ENCODE data around the gene LYPD8. TPM values are rescaled to one million over a fixed set of nuclear protein-coding genes. Genes with fewer than 3 reads are reported as not detected.

LYPD8 gene
- total and polyA plus RNA-seq, 4 donors, result 1.4 to 4.8 TPM; not detected in 2

GRCh38 chr1:248736977-248737376, 18.6 kb downstream of the LYPD8 start:
- no peak for ATAC-seq (ENCODE audit: low FRiP score)
- WGBS, 2 donors, result 64 to 74% methylated on average over 4 of the region's 4 CpGs

GRCh38 chr1:248733566-248733965, 22.0 kb downstream of the LYPD8 start:
- intact Hi-C loops (cut with DNase I), result no loop called here
- no peak overlapping the region for H3K4me3 ChIP-seq (ENCODE audit: low read length in 2 of 2)
- no peak overlapping the region for H3K27ac ChIP-seq (ENCODE audit: low read depth in 1 of 2, low read length in 2 of 2)
- ATAC-seq (ENCODE audit: low FRiP score), result no peak
- peaks cover 1% of the 10 kb centered on the region for H3K9me3 ChIP-seq (ENCODE audit: control insufficient read depth, low read length)
- DNase-seq, result no peak
- H3K4me1 ChIP-seq (ENCODE audit: control insufficient read depth in 1 of 2, insufficient read depth in 2 of 2, low read length in 2 of 2), result no peaks in the 10 kb centered on the region
- 61 to 76% methylated on average over 5 of the region's 5 CpGs for WGBS, 2 donors
- H3K36me3 ChIP-seq (ENCODE audit: control insufficient read depth in 1 of 2, insufficient read depth in 2 of 2, low read length in 1 of 2), result no peaks in the 10 kb centered on the region
- H3K27me3 ChIP-seq (ENCODE audit: control insufficient read depth in 1 of 2, insufficient read depth in 2 of 2, low read length in 1 of 2), result no peaks in the 10 kb centered on the region

More at GRCh38 chr1:248736977-248737376, 18.6 kb downstream of the LYPD8 start:
- DNase-seq, result no peak
- H3K4me3 ChIP-seq (ENCODE audit: low read length in 2 of 2), result no peak overlapping the region
- H3K27ac ChIP-seq (ENCODE audit: low read depth in 1 of 2, low read length in 2 of 2), result no peak overlapping the region
- H3K9me3 ChIP-seq (ENCODE audit: control insufficient read depth, low read length), result peaks cover 1% of the 10 kb centered on the region
- H3K4me1 ChIP-seq (ENCODE audit: control insufficient read depth in 1 of 2, insufficient read depth in 2 of 2, low read length in 2 of 2), result no peaks in the 10 kb centered on the region
- intact Hi-C loops (cut with DNase I), result no loop called here
- no peaks in the 10 kb centered on the region for H3K27me3 ChIP-seq (ENCODE audit: control insufficient read depth in 1 of 2, insufficient read depth in 2 of 2, low read length in 1 of 2)
- H3K36me3 ChIP-seq (ENCODE audit: control insufficient read depth in 1 of 2, insufficient read depth in 2 of 2, low read length in 1 of 2), result no peaks in the 10 kb centered on the region

GRCh38 chr1:248730507-248731335, 24.8 kb downstream of the LYPD8 start:
- Histone ChIP-seq H3K4me3 (ENCODE audit: low read length in 2 of 2) (no peak overlapping the region), H3K27me3 (ENCODE audit: control insufficient read depth in 1 of 2, insufficient read depth in 2 of 2, low read length in 1 of 2) (no peaks in the 10 kb centered on the region), H3K36me3 (ENCODE audit: control insufficient read depth in 1 of 2, insufficient read depth in 2 of 2, low read length in 1 of 2) (no peaks in the 10 kb centered on the region), H3K27ac (ENCODE audit: low read depth in 1 of 2, low read length in 2 of 2) (no peak overlapping the region), H3K4me1 (ENCODE audit: control insufficient read depth in 1 of 2, insufficient read depth in 2 of 2, low read length in 2 of 2) (no peaks in the 10 kb centered on the region), H3K9me3 (ENCODE audit: control insufficient read depth, low read length) (peaks cover 1% of the 10 kb centered on the region)
- no peak for ATAC-seq (ENCODE audit: low FRiP score)
- WGBS, 2 donors, result 75 to 76% methylated on average over 13 of the region's 13 CpGs
- intact Hi-C loops (cut with DNase I), result no loop called here
- DNase-seq, result no peak

- intact Hi-C loops (cut with DNase I), result no loop called here
- ATAC-seq (ENCODE audit: low FRiP score) (no peak), DNase-seq (no peak)
- no peak overlapping the region for H3K4me3 ChIP-seq (ENCODE audit: low read length in 2 of 2)
- no peaks in the 10 kb centered on the region for H3K36me3 ChIP-seq (ENCODE audit: control insufficient read depth in 1 of 2, insufficient read depth in 2 of 2, low read length in 1 of 2)
- no peaks in the 10 kb centered on the region for H3K9me3 ChIP-seq (ENCODE audit: control insufficient read depth, low read length)
- no peak overlapping the region for H3K27ac ChIP-seq (ENCODE audit: low read depth in 1 of 2, low read length in 2 of 2)
- no peaks in the 10 kb centered on the region for H3K27me3 ChIP-seq (ENCODE audit: control insufficient read depth in 1 of 2, insufficient read depth in 2 of 2, low read length in 1 of 2)
- H3K4me1 ChIP-seq (ENCODE audit: control insufficient read depth in 1 of 2, insufficient read depth in 2 of 2, low read length in 2 of 2), result no peaks in the 10 kb centered on the region
- WGBS, 2 donors, result 34 to 41% methylated on average over 3 of the region's 3 CpGs
These were observed 41.3 kb downstream of the LYPD8 start for GRCh38 chr1:248714248-248714647.

GRCh38 chr1:248710305-248710900, 45.2 kb downstream of the LYPD8 start:
- Histone ChIP-seq H3K27me3 (ENCODE audit: control insufficient read depth in 1 of 2, insufficient read depth in 2 of 2, low read length in 1 of 2) (peaks cover 0 to 1% of the 10 kb centered on the region in 2 donors), H3K27ac (ENCODE audit: low read depth in 1 of 2, low read length in 2 of 2) (no peak overlapping the region), H3K4me1 (ENCODE audit: control insufficient read depth in 1 of 2, insufficient read depth in 2 of 2, low read length in 2 of 2) (no peaks in the 10 kb centered on the region), H3K9me3 (ENCODE audit: control insufficient read depth, low read length) (no peaks in the 10 kb centered on the region), H3K4me3 (ENCODE audit: low read length in 2 of 2) (no peak overlapping the region), H3K36me3 (ENCODE audit: control insufficient read depth in 1 of 2, insufficient read depth in 2 of 2, low read length in 1 of 2) (no peaks in the 10 kb centered on the region)
- no peak for DNase-seq
- ATAC-seq (ENCODE audit: low FRiP score), result no peak
- intact Hi-C loops (cut with DNase I), result no loop called here
- WGBS, 2 donors, result 78 to 79% methylated on average over 4 of the region's 4 CpGs

GRCh38 chr1:248704606-248705005, 51.0 kb downstream of the LYPD8 start:
- no peak for ATAC-seq (ENCODE audit: low FRiP score)
- Histone ChIP-seq H3K9me3 (ENCODE audit: control insufficient read depth, low read length) (no peaks in the 10 kb centered on the region), H3K4me1 (ENCODE audit: control insufficient read depth in 1 of 2, insufficient read depth in 2 of 2, low read length in 2 of 2) (no peaks in the 10 kb centered on the region), H3K36me3 (ENCODE audit: control insufficient read depth in 1 of 2, insufficient read depth in 2 of 2, low read length in 1 of 2) (no peaks in the 10 kb centered on the region), H3K27ac (ENCODE audit: low read depth in 1 of 2, low read length in 2 of 2) (no peak overlapping the region), H3K4me3 (ENCODE audit: low read length in 2 of 2) (no peak overlapping the region), H3K27me3 (ENCODE audit: control insufficient read depth in 1 of 2, insufficient read depth in 2 of 2, low read length in 1 of 2) (peaks cover 0 to 1% of the 10 kb centered on the region in 2 donors)
- intact Hi-C loops (cut with DNase I), result no loop called here
- 38 to 50% methylated on average over 2 of the region's 2 CpGs for WGBS, 2 donors
- DNase-seq, result no peak

- WGBS, 2 donors, result 73 to 74% methylated on average over 2 of the region's 2 CpGs
- no peak for DNase-seq
- ATAC-seq (ENCODE audit: low FRiP score), result no peak
- H3K27ac ChIP-seq (ENCODE audit: low read depth in 1 of 2, low read length in 2 of 2), result no peak overlapping the region
- no peaks in the 10 kb centered on the region for H3K4me1 ChIP-seq (ENCODE audit: control insufficient read depth in 1 of 2, insufficient read depth in 2 of 2, low read length in 2 of 2)
- intact Hi-C loops (cut with DNase I), result no loop called here
- no peaks in the 10 kb centered on the region for H3K9me3 ChIP-seq (ENCODE audit: control insufficient read depth, low read length)
- no peak overlapping the region for H3K4me3 ChIP-seq (ENCODE audit: low read length in 2 of 2)
- H3K36me3 ChIP-seq (ENCODE audit: control insufficient read depth in 1 of 2, insufficient read depth in 2 of 2, low read length in 1 of 2), result no peaks in the 10 kb centered on the region
- peaks cover 0 to 1% of the 10 kb centered on the region in 2 donors for H3K27me3 ChIP-seq (ENCODE audit: control insufficient read depth in 1 of 2, insufficient read depth in 2 of 2, low read length in 1 of 2)
These were observed 51.9 kb downstream of the LYPD8 start for GRCh38 chr1:248703674-248704073.

- no peak within 1 kb of the TSS for H3K27ac ChIP-seq (ENCODE audit: low read depth in 1 of 2, low read length in 2 of 2)
- peaks cover 0 to 1% of the 10 kb centered on the region in 2 donors for H3K27me3 ChIP-seq (ENCODE audit: control insufficient read depth in 1 of 2, insufficient read depth in 2 of 2, low read length in 1 of 2)
- WGBS, 2 donors, result 57 to 74% methylated on average over 1 of the region's 1 CpG
- no peak within 1 kb of the TSS for H3K4me3 ChIP-seq (ENCODE audit: low read length in 2 of 2)
- no peaks in the 10 kb centered on the region for H3K36me3 ChIP-seq (ENCODE audit: control insufficient read depth in 1 of 2, insufficient read depth in 2 of 2, low read length in 1 of 2)
- no peaks in the 10 kb centered on the region for H3K4me1 ChIP-seq (ENCODE audit: control insufficient read depth in 1 of 2, insufficient read depth in 2 of 2, low read length in 2 of 2)
- DNase-seq (no peak), ATAC-seq (ENCODE audit: low FRiP score) (no peak)
- H3K9me3 ChIP-seq (ENCODE audit: control insufficient read depth, low read length), result no peaks in the 10 kb centered on the region
- intact Hi-C loops (cut with DNase I), result no loop called here
These were observed 52.8 kb downstream of the LYPD8 start, which contains the start of gene OR14I1 for GRCh38 chr1:248702714-248703113. Gene OR14I1 (minus strand): TSS chr1:248702766.

- no peak overlapping the region for H3K4me3 ChIP-seq (ENCODE audit: low read length in 2 of 2)
- ATAC-seq (ENCODE audit: low FRiP score) (no peak), DNase-seq (no peak)
- no peaks in the 10 kb centered on the region for H3K9me3 ChIP-seq (ENCODE audit: control insufficient read depth, low read length)
- no peaks in the 10 kb centered on the region for H3K27me3 ChIP-seq (ENCODE audit: control insufficient read depth in 1 of 2, insufficient read depth in 2 of 2, low read length in 1 of 2)
- intact Hi-C loops (cut with DNase I), result no loop called here
- WGBS, 2 donors, result 49 to 55% methylated on average over 1 of the region's 1 CpG
- no peak overlapping the region for H3K27ac ChIP-seq (ENCODE audit: low read depth in 1 of 2, low read length in 2 of 2)
- H3K36me3 ChIP-seq (ENCODE audit: control insufficient read depth in 1 of 2, insufficient read depth in 2 of 2, low read length in 1 of 2), result no peaks in the 10 kb centered on the region
- H3K4me1 ChIP-seq (ENCODE audit: control insufficient read depth in 1 of 2, insufficient read depth in 2 of 2, low read length in 2 of 2), result no peaks in the 10 kb centered on the region
These were observed 56.5 kb downstream of the LYPD8 start for GRCh38 chr1:248699099-248699498.
